SKM-1 treated with dmso at 0.1 percent for 144 hours (cell line): ENCODE measurements around the gene COX6A2.
A peak's percentile ranks its signal among the peaks of the same experiment; 100 is the strongest.

Experiments used
- DNase-seq: peaks from one replicate; lab custom pipeline; 2025; ENCODE audit not compliant: unreplicated experiment; lab: John Stamatoyannopoulos, UW

Gene COX6A2

GRCh38 chr16:31428279-31428597, at the start of gene COX6A2:
Gene COX6A2 (minus strand): TSS chr16:31428360. CDS start chr16:31428325, 35 bp downstream.
- no peak for DNase-seq

GRCh38 chr16:31477220-31478216, 49.4 kb upstream of the COX6A2 start:
- no peak for DNase-seq

- DNase-seq: no peak
Measured at GRCh38 chr16:31476303-31477219, 48.4 kb upstream of the COX6A2 start.

GRCh38 chr16:31475946-31476302, 47.8 kb upstream of the COX6A2 start:
- DNase-seq: no peak

DNA sequence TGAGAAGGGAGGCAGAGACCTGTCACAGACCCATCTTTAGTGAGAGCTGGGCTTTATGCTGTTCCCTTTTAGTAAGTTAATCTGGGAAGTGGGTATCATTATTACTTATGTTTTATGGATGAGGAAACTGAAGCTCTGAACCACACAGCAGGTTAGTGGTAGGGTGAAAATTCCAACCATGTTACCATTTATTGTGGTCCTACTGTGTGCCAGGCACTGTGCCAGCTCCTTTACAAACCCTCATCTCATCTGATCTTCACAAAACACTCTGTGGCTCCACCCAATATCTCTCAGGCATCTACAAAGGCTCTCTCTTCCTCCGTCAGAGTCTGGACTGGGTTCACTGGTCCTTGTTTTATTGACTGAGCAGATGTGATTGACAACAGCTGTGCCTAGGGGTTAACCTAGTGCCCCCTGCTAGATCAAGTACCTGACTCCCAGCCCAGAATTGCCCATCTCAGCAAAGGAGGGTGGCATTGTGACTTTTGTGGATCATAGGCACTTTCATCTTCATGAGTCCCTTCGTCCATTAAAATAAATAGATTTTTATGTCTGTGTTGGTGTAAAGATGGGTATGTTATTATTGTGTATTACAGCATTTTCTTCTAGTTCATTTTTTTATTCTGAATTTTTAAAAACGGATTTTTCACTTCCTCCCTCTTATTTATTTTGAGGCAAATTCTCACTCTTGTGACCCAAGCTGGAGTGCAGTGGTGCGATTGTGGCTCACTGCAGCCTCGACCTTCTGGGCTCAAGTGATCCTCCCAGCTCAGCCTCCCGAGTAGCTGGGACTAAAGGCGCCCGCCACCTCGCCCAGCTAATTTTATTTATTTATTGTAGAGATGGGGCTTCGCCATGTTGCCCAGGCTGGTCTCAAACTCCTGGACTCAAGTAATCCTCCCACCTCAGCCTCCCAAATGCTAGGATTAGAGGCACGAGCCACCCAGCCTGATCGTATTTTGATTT, 46.9 kb upstream of the COX6A2 start:
- no peak for DNase-seq

DNA sequence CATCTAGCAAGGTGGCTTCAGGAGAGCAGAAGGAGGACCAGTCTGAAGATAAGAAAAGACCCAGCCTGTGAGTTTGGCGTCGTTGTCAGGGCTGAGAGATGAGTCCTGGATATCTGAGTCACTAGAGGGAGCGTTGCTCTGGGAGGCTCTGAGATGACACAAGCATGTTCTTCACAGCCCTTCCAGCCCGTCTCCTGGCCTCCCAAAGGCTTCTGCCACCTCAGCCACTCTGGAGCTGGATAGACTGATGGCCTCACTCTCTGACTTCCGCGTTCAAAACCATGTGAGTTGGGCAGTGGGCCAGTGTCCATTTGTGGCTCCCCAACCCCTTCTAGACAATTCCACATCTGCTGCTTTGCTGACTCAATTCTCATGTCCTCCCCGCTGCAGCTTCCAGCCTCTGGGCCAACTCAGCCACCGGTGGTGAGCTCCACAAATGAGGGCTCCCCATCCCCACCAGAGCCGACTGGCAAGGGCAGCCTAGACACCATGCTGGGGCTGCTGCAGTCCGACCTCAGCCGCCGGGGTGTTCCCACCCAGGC, 46.1 kb upstream of the COX6A2 start:
- no peak for DNase-seq

GRCh38 chr16:31473264-31473984, 45.3 kb upstream of the COX6A2 start:
- DNase-seq: no peak

- DNase-seq: peak; percentile 15
Measured at GRCh38 chr16:31472709-31473203, 44.6 kb upstream of the COX6A2 start.

DNA sequence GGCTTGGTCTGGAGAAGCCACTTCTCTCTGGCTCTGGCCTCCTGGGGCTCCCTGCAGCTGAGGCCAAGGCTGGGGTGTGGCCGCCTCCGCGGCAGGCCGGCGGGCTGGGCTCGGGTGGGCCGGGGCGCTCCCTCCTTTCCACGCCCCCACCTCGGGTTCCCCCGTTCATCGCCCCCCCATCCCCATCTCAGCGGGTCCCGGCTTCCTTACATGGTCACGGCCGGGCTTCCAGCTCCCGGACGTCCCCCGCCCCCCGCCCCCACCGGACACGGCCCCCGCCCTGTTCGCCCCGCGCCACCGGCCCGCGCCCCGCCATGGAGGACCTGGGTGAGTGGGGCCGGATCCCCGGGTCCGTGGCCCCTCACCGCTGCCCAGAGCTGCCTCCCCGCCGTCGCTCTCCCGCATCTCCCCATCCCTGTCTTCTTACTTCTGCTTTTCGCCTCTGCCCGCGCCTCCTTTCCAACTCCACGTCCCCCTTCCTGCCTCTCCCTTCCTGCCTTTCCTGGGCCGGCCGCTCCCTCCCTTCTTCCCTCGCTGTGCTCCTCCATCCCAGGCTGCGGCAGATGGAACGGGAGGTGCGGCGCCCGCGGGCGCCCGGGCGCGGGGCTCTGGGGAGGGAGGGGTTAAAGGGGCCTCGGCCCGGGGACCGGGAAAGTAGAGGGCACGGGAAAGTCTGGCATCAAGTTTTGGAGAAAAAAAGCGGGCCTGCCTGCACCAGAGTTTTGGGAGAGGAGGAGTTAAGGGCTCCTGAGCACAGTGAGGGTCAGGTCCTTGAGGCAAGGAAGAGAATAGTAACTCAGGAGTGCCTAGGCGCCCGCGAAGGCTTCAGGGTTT, 43.9 kb upstream of the COX6A2 start, which contains the start of gene TGFB1I1:
TSS of gene TGFB1I1 (plus strand) at position 278 of the 834 bp plus-strand sequence. CDS start at position 315, 37 bp downstream.
- DNase-seq: no peak

GRCh38 chr16:31471241-31471874, 43.2 kb upstream of the COX6A2 start:
- no peak for DNase-seq

GRCh38 chr16:31470615-31471014, 42.5 kb upstream of the COX6A2 start:
- DNase-seq: no peak

DNA sequence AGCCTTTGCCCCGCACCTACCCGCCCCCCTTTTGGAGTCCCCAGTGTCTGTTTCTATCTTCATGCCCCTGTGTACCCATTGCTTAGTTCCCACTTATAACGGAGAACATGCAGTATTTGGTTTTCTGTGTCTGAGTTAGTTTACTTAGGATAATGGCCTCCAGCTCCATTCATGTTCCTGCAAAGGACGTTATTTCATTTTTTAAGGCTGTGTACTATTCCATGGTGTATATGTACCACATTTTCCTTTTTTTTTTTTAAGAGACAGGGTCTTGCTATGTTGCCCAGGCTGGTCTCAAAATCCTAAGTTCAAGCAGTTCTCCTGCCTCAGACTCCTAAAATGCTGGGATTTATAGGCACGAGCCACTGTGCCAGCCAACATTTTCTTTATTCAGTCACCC, 39.7 kb upstream of the COX6A2 start:
- DNase-seq: no peak

DNA sequence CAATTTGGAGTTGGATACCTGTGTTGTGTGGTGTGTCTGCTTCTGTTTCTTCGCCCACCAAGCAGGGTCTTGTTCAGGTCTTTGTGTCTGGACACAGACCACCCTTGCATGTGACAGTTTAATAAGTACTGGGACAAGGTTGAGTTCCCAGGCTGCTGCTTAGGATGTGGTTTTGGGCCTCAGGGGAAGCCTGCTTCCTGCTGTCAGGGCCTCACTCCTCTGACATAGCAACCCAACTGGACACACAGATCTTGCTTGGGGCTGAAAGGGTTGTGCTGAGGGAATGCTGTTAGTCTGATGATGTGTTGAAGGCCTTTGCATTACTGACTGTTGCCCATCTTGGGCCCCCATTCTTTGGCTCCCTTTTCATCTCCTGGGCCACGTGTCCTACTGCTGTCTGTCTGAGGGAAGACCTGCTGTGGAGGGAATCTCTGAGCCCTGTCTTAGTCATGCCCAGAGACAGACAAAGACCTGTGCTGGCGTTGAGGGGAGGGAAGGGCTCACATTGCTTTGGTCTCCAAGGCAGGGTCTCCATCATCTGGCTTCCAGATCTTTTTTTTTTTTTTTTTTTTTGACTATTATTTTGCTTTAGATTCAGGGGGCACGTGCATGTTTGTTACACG, 39.1 kb upstream of the COX6A2 start:
- peak; percentile 19 for DNase-seq

GRCh38 chr16:31466381-31466841, 38.3 kb upstream of the COX6A2 start:
- no peak for DNase-seq

- no peak for DNase-seq
Measured at GRCh38 chr16:31465788-31466370, 37.7 kb upstream of the COX6A2 start.

- no peak for DNase-seq
Measured at GRCh38 chr16:31464781-31465260, 36.7 kb upstream of the COX6A2 start.

GRCh38 chr16:31464348-31464769, 36.2 kb upstream of the COX6A2 start:
- DNase-seq: no peak
